ENCODE data around the gene MED7.
"Not testable (repeated sequence)": the region's sequence is repeated elsewhere in the genome, so short reads cannot be mapped to it uniquely, and the experiment has no call there.

Gene MED7

GRCh38 chr5:157185122-157185521 is 42.5 kb upstream of the MED7 start:
- H2BK5ac ChIP-seq (ENCODE audit: low read length); H3K4me3 ChIP-seq (ENCODE audit: low read length); H2BK15ac ChIP-seq (replicated peaks; ENCODE audit: low read depth); H3K4ac ChIP-seq (ENCODE audit: low read depth, low read length); H3K23ac ChIP-seq (ENCODE audit: low read length); H3K36me3 ChIP-seq (ENCODE audit: control insufficient read depth, insufficient read depth, low read length); H3K79me2 ChIP-seq (ENCODE audit: control insufficient read depth, insufficient read depth, low read length); H3K9ac ChIP-seq (ENCODE audit: low read length); H3K56ac ChIP-seq (ENCODE audit: low read length); DNase-seq; H3K27ac ChIP-seq (ENCODE audit: low read depth, low read length); H3K4me1 ChIP-seq (ENCODE audit: control insufficient read depth, low read depth, low read length); H3K79me1 ChIP-seq (ENCODE audit: low read length); H4K8ac ChIP-seq (ENCODE audit: low read depth, low read length); H2AK5ac ChIP-seq (ENCODE audit: low read length); H3K18ac ChIP-seq (ENCODE audit: low read length); H4K5ac ChIP-seq (ENCODE audit: low read length); H3K27me3 ChIP-seq (ENCODE audit: insufficient read depth, low read length, poor library complexity); H3K4me2 ChIP-seq (ENCODE audit: low read length); H2BK120ac ChIP-seq (ENCODE audit: low read depth, low read length): not testable (repeated sequence)
- no CpG with 5 or more reads among the region's 6 CpGs for WGBS (ENCODE audit: extremely low coverage, insufficient coverage, low lambda C conversion rate)

DNA sequence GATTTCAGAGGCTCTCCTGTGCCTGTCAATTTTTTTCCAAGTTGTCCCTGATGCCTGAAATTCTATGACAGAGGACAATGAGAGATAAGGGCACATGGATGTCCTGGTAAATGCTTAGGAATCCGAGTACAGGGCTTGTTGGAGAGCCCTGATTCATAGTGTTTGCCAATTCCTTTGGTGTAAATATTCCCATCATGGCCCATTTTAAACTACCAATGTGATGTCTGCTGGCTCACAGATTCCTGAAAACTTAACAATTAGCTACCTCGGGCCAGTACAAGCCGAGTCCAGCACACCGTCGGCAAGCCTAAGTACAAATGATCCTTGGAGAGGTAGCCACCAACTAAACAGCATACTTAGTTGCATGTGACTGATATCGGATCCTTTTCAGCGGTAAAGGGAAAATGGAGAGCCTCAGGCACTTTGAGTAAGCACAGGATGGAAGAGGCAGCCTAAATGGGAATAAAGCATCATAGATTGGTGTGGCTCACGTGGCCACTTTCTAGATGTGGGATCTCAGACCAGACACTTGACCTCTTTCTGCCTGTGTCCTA is 41.5 kb upstream of the MED7 start:
- no peaks in the 10 kb centered on the region for H3K4me1 ChIP-seq (ENCODE audit: control insufficient read depth, low read depth, low read length)
- H4K5ac ChIP-seq (ENCODE audit: low read length) = no peak overlapping the region
- H3K27me3 ChIP-seq (ENCODE audit: insufficient read depth, low read length, poor library complexity) = no peaks in the 10 kb centered on the region
- no peak overlapping the region for H3K4me2 ChIP-seq (ENCODE audit: low read length)
- no CpG with 5 or more reads among the region's 8 CpGs for WGBS (ENCODE audit: extremely low coverage, insufficient coverage, low lambda C conversion rate)
- no peaks in the 10 kb centered on the region for H3K36me3 ChIP-seq (ENCODE audit: control insufficient read depth, insufficient read depth, low read length)
- H3K9ac ChIP-seq (ENCODE audit: low read length) = no peak overlapping the region
- no peak overlapping the region for H3K27ac ChIP-seq (ENCODE audit: low read depth, low read length)
- H3K79me2 ChIP-seq (ENCODE audit: control insufficient read depth, insufficient read depth, low read length) = no peaks in the 10 kb centered on the region
- no peak overlapping the region for H3K4ac ChIP-seq (ENCODE audit: low read depth, low read length)
- H2BK5ac ChIP-seq (ENCODE audit: low read length) = no peak overlapping the region
- no peaks in the 10 kb centered on the region for H3K79me1 ChIP-seq (ENCODE audit: low read length)
- H4K8ac ChIP-seq (ENCODE audit: low read depth, low read length) = no peak overlapping the region
- H2BK15ac ChIP-seq (replicated peaks; ENCODE audit: low read depth) = no peak overlapping the region
- DNase-seq = no peak
- no peak overlapping the region for H3K23ac ChIP-seq (ENCODE audit: low read length)
- no peak overlapping the region for H2AK5ac ChIP-seq (ENCODE audit: low read length)
- H3K18ac ChIP-seq (ENCODE audit: low read length) = no peak overlapping the region
- H3K56ac ChIP-seq (ENCODE audit: low read length) = no peak overlapping the region
- H3K4me3 ChIP-seq (ENCODE audit: low read length) = no peak overlapping the region
- H2BK120ac ChIP-seq (ENCODE audit: low read depth, low read length) = no peak overlapping the region

DNA sequence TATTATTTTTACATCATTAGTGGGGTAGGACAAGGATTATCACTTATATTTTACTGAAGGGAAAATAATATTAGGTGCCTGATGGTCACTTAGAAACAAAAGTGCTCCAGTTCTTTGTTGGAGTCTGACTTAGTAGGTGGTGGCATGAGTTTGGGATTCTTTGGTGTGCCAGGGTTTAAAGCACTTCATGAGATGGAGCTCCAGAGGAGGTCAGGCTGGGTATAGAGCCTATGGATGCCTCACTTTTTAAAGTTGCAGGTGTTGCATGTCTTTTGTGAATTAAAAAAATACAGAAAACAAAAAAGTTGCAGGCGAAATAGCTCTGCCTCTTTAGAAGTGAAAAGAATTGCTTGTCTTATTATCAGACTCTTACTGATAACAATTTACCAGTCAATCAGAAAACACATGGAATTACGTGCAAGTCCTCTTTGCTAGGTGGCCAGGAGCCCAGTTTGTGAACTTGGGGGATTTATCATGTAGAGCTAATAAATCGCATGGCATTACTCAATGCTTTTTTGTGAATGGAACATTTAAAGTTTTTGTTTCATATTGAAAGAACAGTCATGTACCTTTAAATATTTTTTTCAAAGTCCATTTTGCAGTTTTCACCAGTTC is 39.6 kb upstream of the MED7 start:
- no peaks in the 10 kb centered on the region for H3K27me3 ChIP-seq (ENCODE audit: insufficient read depth, low read length, poor library complexity)
- H3K79me1 ChIP-seq (ENCODE audit: low read length) = no peaks in the 10 kb centered on the region
- H3K4me2 ChIP-seq (ENCODE audit: low read length) = no peak overlapping the region
- H2BK15ac ChIP-seq (replicated peaks; ENCODE audit: low read depth) = no peak overlapping the region
- no peak overlapping the region for H3K9ac ChIP-seq (ENCODE audit: low read length)
- no peak overlapping the region for H2BK120ac ChIP-seq (ENCODE audit: low read depth, low read length)
- no peak overlapping the region for H2BK5ac ChIP-seq (ENCODE audit: low read length)
- no peak overlapping the region for H2AK5ac ChIP-seq (ENCODE audit: low read length)
- WGBS (ENCODE audit: extremely low coverage, insufficient coverage, low lambda C conversion rate) = no CpG with 5 or more reads among the region's 3 CpGs
- DNase-seq = no peak
- no peak overlapping the region for H3K18ac ChIP-seq (ENCODE audit: low read length)
- H3K36me3 ChIP-seq (ENCODE audit: control insufficient read depth, insufficient read depth, low read length) = no peaks in the 10 kb centered on the region
- no peak overlapping the region for H4K8ac ChIP-seq (ENCODE audit: low read depth, low read length)
- no peak overlapping the region for H3K4me3 ChIP-seq (ENCODE audit: low read length)
- no peaks in the 10 kb centered on the region for H3K4me1 ChIP-seq (ENCODE audit: control insufficient read depth, low read depth, low read length)
- no peaks in the 10 kb centered on the region for H3K79me2 ChIP-seq (ENCODE audit: control insufficient read depth, insufficient read depth, low read length)
- no peak overlapping the region for H3K4ac ChIP-seq (ENCODE audit: low read depth, low read length)
- no peak overlapping the region for H4K5ac ChIP-seq (ENCODE audit: low read length)
- H3K23ac ChIP-seq (ENCODE audit: low read length) = no peak overlapping the region
- no peak overlapping the region for H3K56ac ChIP-seq (ENCODE audit: low read length)
- no peak overlapping the region for H3K27ac ChIP-seq (ENCODE audit: low read depth, low read length)

DNA sequence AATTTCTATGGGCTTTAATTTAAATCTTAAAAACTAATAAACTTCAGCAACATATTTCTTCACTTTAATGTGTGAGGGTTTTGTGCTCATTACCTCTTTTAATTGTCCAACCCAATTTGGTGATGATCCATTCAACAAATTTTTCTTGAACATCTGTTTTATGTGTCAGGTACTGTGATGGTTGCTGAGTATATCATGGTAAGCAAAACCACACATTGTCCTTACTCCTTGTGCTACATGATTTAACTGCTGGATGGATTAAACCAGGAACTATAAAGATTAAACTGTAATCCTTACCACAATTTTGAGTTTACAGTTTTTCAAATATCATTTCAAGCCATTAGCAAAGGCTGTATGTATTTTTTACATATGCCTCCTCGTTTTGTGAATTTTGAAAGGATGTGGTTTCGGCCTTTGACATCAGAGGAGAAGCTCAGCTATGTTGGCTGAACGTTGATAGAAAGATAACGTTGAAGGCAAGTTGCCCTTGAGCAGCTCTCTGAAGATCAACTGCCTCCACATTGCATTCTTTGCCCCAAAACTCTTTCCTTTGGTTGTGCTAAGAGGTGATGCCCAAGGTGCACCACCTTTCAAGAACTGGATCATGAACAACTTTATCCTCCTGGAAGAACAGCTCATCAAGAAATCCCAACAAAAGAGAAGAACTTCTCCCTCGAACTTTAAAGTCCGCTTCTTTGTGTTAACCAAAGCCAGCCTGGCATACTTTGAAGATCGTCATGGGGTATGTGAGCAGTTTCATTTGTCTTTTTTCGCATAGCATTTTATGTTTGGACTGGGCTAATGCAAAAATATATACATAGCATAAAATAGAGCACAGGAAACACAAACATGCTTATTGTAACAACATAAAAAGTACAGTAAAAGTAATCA is 38.0 kb upstream of the MED7 start, which contains the start of gene ITK:
TSS of gene ITK (plus strand) at position 467 of the 891 bp plus-strand sequence. CDS start at position 605, 138 bp downstream.
- no peak within 1 kb of the TSS for H3K4me3 ChIP-seq (ENCODE audit: low read length)
- no CpG with 5 or more reads among the region's 8 CpGs for WGBS (ENCODE audit: extremely low coverage, insufficient coverage, low lambda C conversion rate)

DNA sequence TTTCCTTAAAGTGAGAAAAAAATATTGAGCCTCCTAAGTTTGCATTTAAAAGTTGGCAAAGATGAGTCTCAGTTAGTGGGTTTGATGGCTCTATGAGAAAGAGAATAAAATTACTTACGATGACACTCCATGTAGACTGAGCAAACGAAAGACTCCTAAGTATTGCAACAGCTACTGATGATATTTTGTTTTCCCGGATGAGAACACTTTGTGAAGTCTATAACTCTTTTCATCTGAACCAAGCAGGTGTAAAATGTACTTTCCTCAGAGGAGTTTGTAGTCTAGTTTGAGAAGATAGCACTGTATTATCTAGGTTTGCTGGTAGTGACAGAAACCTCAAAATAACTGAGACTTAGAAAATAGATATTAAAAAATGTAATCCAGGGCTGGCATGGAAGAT is 36.3 kb upstream of the MED7 start:
- no peaks in the 10 kb centered on the region for H3K79me2 ChIP-seq (ENCODE audit: control insufficient read depth, insufficient read depth, low read length)
- H3K23ac ChIP-seq (ENCODE audit: low read length) = no peak overlapping the region
- no peak overlapping the region for H4K8ac ChIP-seq (ENCODE audit: low read depth, low read length)
- no peak overlapping the region for H3K27ac ChIP-seq (ENCODE audit: low read depth, low read length)
- no peak overlapping the region for H2BK120ac ChIP-seq (ENCODE audit: low read depth, low read length)
- H3K4me1 ChIP-seq (ENCODE audit: control insufficient read depth, low read depth, low read length) = no peaks in the 10 kb centered on the region
- no peak overlapping the region for H3K56ac ChIP-seq (ENCODE audit: low read length)
- no peaks in the 10 kb centered on the region for H3K27me3 ChIP-seq (ENCODE audit: insufficient read depth, low read length, poor library complexity)
- H3K4me2 ChIP-seq (ENCODE audit: low read length) = no peak overlapping the region
- no peaks in the 10 kb centered on the region for H3K36me3 ChIP-seq (ENCODE audit: control insufficient read depth, insufficient read depth, low read length)
- no peak overlapping the region for H3K4ac ChIP-seq (ENCODE audit: low read depth, low read length)
- no peak for DNase-seq
- no peak overlapping the region for H2BK5ac ChIP-seq (ENCODE audit: low read length)
- no peak overlapping the region for H4K5ac ChIP-seq (ENCODE audit: low read length)
- H3K4me3 ChIP-seq (ENCODE audit: low read length) = no peak overlapping the region
- WGBS (ENCODE audit: extremely low coverage, insufficient coverage, low lambda C conversion rate) = no CpG with 5 or more reads among the region's 3 CpGs
- H3K18ac ChIP-seq (ENCODE audit: low read length) = no peak overlapping the region
- H2BK15ac ChIP-seq (replicated peaks; ENCODE audit: low read depth) = no peak overlapping the region
- no peak overlapping the region for H2AK5ac ChIP-seq (ENCODE audit: low read length)
- no peaks in the 10 kb centered on the region for H3K79me1 ChIP-seq (ENCODE audit: low read length)
- H3K9ac ChIP-seq (ENCODE audit: low read length) = no peak overlapping the region

More for the DNA sequence above, 38.0 kb upstream of the MED7 start, which contains the start of gene ITK:
- no peak within 1 kb of the TSS for H2BK120ac ChIP-seq (ENCODE audit: low read depth, low read length)
- no peak within 1 kb of the TSS for H4K8ac ChIP-seq (ENCODE audit: low read depth, low read length)
- no peak within 1 kb of the TSS for H3K4me2 ChIP-seq (ENCODE audit: low read length)
- no peak within 1 kb of the TSS for H3K4ac ChIP-seq (ENCODE audit: low read depth, low read length)
- no peak within 1 kb of the TSS for H2AK5ac ChIP-seq (ENCODE audit: low read length)
- no peak within 1 kb of the TSS for H3K56ac ChIP-seq (ENCODE audit: low read length)
- no peak for DNase-seq
- no peak within 1 kb of the TSS for H2BK5ac ChIP-seq (ENCODE audit: low read length)
- H3K79me1 ChIP-seq (ENCODE audit: low read length) = no peaks in the 10 kb centered on the region
- H3K27ac ChIP-seq (ENCODE audit: low read depth, low read length) = no peak within 1 kb of the TSS
- H2BK15ac ChIP-seq (replicated peaks; ENCODE audit: low read depth) = no peak within 1 kb of the TSS
- H3K4me1 ChIP-seq (ENCODE audit: control insufficient read depth, low read depth, low read length) = no peaks in the 10 kb centered on the region
- H3K18ac ChIP-seq (ENCODE audit: low read length) = no peak within 1 kb of the TSS
- H3K23ac ChIP-seq (ENCODE audit: low read length) = no peak within 1 kb of the TSS
- no peaks in the 10 kb centered on the region for H3K27me3 ChIP-seq (ENCODE audit: insufficient read depth, low read length, poor library complexity)
- H3K36me3 ChIP-seq (ENCODE audit: control insufficient read depth, insufficient read depth, low read length) = no peaks in the 10 kb centered on the region
- no peak within 1 kb of the TSS for H3K9ac ChIP-seq (ENCODE audit: low read length)
- H4K5ac ChIP-seq (ENCODE audit: low read length) = no peak within 1 kb of the TSS
- no peaks in the 10 kb centered on the region for H3K79me2 ChIP-seq (ENCODE audit: control insufficient read depth, insufficient read depth, low read length)
